Measurements from ENCODE around the gene CDKN2AIPNL.

CDKN2AIPNL gene

DNA sequence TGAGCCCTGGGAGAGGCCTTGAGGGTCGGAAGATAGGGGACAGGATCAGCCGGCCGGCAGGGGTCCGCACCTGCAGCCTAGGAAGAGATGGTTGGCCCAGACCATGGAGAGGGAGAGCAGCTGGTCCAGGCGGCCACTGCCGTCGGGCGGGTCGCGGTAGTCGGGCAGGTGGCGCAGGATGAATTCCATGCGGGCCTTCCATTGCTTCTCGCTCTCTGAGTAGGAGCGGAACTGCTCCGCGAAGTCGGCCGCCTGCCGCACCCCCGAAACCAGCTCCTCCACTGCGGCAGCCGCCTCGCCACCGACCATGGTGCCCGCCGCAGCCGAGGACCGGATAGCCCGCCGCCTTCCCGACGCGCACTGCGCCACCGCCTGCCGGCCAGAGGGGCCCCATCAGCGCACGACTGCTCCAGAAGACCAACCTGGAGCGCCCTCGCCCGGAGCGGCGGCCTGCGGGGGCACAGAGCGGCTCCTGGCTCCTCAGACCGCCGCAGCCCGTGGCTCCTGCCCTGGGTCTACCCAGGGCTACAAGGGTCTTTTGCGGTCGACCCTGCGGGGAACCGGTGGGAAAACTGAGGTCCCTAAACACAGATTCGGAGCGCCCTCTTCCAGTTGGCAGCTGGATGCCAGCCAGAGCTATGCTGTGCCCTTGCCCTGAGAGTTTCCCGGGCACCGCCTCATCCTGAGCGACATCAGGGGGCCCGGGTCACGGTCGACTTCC lies at the start of gene CDKN2AIPNL:
Gene CDKN2AIPNL, minus strand, starts transcription at position 336 of the 721 bp plus-strand sequence. Its CDS starts 27 bp downstream, at position 309.
- peak; percentile 81 to 83 for DNase-seq (ENCODE audit: low spot score in 2 of 2)
- peaks cover 33% of the 10 kb centered on the region for H3K4me1 Mint-ChIP-seq
- peak; percentile 98 for ATAC-seq (replicated peaks; ENCODE audit: extremely low read depth, poor library complexity, severe bottlenecking)
- H3K4me3 Mint-ChIP-seq: peak within 1 kb of the TSS; percentile 94
- H3K27ac Mint-ChIP-seq (ENCODE audit: low read depth): peak within 1 kb of the TSS; percentile 94
- no peaks in the 10 kb centered on the region for H3K27me3 Mint-ChIP-seq
- peaks cover 11% of the 10 kb centered on the region for H3K36me3 Mint-ChIP-seq (ENCODE audit: insufficient read depth)
- H3K9me3 Mint-ChIP-seq: no peaks in the 10 kb centered on the region

GRCh38 chr5:134460551-134460950 lies 48.9 kb upstream of the CDKN2AIPNL start:
- H3K27me3 Mint-ChIP-seq: no peaks in the 10 kb centered on the region
- DNase-seq (ENCODE audit: low spot score in 2 of 2) (no peak), ATAC-seq (replicated peaks; ENCODE audit: extremely low read depth, poor library complexity, severe bottlenecking) (no peak)
- H3K4me1 Mint-ChIP-seq: no peaks in the 10 kb centered on the region
- H3K27ac Mint-ChIP-seq (ENCODE audit: low read depth): peak overlapping the region; percentile 52
- no peaks in the 10 kb centered on the region for H3K9me3 Mint-ChIP-seq
- H3K4me3 Mint-ChIP-seq: no peak overlapping the region
- H3K36me3 Mint-ChIP-seq (ENCODE audit: insufficient read depth): peaks cover 1% of the 10 kb centered on the region

- Mint-ChIP-seq H3K4me1 (no peaks in the 10 kb centered on the region), H3K4me3 (no peak overlapping the region)
- no peak for ATAC-seq (replicated peaks; ENCODE audit: extremely low read depth, poor library complexity, severe bottlenecking)
Observed at GRCh38 chr5:134459491-134459890, 47.8 kb upstream of the CDKN2AIPNL start.

DNA sequence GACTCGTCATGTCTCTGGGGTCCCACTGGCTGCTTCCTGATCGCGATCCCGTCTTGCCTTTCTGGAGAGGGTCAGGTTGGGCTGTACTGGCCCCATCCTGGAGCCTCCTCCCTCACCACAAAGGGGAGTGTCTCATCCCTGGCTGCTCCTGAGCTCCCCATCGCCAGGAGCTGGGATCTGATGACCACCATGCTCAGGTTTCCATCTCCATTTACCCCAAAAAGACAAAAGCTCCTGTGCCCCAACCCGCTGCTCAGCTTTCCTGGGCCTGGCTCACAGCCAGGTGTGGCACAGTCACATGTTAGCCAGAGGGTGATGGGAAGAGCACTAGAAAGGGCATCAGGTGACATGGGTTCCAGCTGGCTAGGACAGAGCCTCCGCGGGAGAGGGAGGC lies 47.3 kb upstream of the CDKN2AIPNL start:
- no peak for ATAC-seq (replicated peaks; ENCODE audit: extremely low read depth, poor library complexity, severe bottlenecking)
- Mint-ChIP-seq H3K4me3 (no peak overlapping the region), H3K9me3 (no peaks in the 10 kb centered on the region), H3K36me3 (ENCODE audit: insufficient read depth) (peaks cover 1% of the 10 kb centered on the region), H3K27ac (ENCODE audit: low read depth) (no peak overlapping the region), H3K27me3 (no peaks in the 10 kb centered on the region), H3K4me1 (no peaks in the 10 kb centered on the region)
- DNase-seq (ENCODE audit: low spot score in 2 of 2): no peak

More at GRCh38 chr5:134459491-134459890, 47.8 kb upstream of the CDKN2AIPNL start:
- no peak for DNase-seq (ENCODE audit: low spot score in 2 of 2)
- Mint-ChIP-seq H3K27me3 (no peaks in the 10 kb centered on the region), H3K9me3 (no peaks in the 10 kb centered on the region), H3K36me3 (ENCODE audit: insufficient read depth) (peaks cover 1% of the 10 kb centered on the region), H3K27ac (ENCODE audit: low read depth) (no peak overlapping the region)

DNA sequence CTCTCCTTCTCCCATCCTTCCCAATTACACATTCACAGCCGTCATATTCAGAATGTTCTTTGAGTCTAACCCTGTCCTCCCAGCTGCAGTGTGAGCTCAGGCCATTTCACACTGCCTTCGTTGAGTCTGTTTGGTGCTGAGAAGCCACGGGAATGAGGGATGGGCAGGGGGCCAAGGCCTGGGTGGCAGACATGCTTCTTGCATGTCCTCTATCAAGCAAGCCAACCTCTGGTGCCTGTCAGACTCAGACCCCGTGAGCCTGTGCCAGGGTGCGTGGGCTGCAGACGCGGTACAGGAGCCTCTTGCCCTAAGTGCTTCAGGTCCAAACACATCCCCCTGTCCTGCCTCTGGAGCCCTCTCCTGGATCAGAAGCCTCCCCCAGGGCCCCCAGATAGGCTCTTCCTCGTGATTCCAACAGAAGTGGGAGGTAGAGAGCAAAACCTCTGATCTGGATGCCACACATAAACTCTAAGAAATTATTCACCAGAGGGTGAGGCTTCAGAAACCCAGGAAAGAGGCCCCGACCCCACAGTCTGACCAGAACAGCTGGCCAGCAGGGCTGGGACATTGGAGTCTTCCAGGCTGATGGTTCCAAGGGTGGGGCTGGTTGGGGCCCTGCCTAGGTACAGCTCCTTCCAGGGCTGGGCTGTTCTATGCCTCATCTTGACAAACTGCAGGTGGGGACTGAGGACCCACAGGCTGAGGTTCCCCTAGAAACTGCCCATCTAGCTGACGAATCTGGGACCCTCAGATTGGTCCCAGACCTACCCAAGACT lies 46.7 kb upstream of the CDKN2AIPNL start:
- no peaks in the 10 kb centered on the region for H3K9me3 Mint-ChIP-seq
- no peak for DNase-seq (ENCODE audit: low spot score in 2 of 2)
- no peak overlapping the region for H3K4me3 Mint-ChIP-seq
- no peak for ATAC-seq (replicated peaks; ENCODE audit: extremely low read depth, poor library complexity, severe bottlenecking)
- H3K36me3 Mint-ChIP-seq (ENCODE audit: insufficient read depth): peaks cover 1% of the 10 kb centered on the region
- H3K27ac Mint-ChIP-seq (ENCODE audit: low read depth): no peak overlapping the region
- no peaks in the 10 kb centered on the region for H3K4me1 Mint-ChIP-seq
- H3K27me3 Mint-ChIP-seq: no peaks in the 10 kb centered on the region

DNA sequence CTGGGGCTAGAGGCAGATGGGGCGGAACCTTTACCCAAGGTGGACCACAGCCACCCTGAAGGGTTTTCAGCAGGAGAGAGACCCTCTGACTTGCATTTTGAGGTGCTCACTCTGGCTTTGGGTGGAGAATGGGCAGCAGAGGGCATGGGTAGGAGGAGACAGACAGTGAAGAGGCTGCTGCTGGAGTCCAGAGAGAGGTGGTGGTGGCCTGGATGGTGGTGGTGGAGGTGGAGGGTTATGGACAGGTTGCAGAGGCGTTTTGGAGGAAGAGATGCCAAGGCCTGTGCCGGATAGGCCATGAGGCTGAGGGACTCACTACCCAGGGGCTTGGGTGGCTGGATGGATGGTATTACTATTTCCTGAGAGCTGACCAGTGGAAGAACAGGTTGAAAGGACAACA lies 46.1 kb upstream of the CDKN2AIPNL start:
- no peak for DNase-seq (ENCODE audit: low spot score in 2 of 2)
- H3K27ac Mint-ChIP-seq (ENCODE audit: low read depth): no peak overlapping the region
- no peaks in the 10 kb centered on the region for H3K9me3 Mint-ChIP-seq
- no peaks in the 10 kb centered on the region for H3K27me3 Mint-ChIP-seq
- no peaks in the 10 kb centered on the region for H3K4me1 Mint-ChIP-seq
- H3K4me3 Mint-ChIP-seq: no peak overlapping the region
- ATAC-seq (replicated peaks; ENCODE audit: extremely low read depth, poor library complexity, severe bottlenecking): no peak
- peaks cover 1% of the 10 kb centered on the region for H3K36me3 Mint-ChIP-seq (ENCODE audit: insufficient read depth)

- Mint-ChIP-seq H3K27me3 (no peaks in the 10 kb centered on the region), H3K9me3 (no peaks in the 10 kb centered on the region), H3K4me1 (no peaks in the 10 kb centered on the region), H3K4me3 (no peak overlapping the region), H3K27ac (ENCODE audit: low read depth) (no peak overlapping the region), H3K36me3 (ENCODE audit: insufficient read depth) (peaks cover 1% of the 10 kb centered on the region)
- no peak for DNase-seq (ENCODE audit: low spot score in 2 of 2)
- no peak for ATAC-seq (replicated peaks; ENCODE audit: extremely low read depth, poor library complexity, severe bottlenecking)
Observed at GRCh38 chr5:134456825-134457224, 45.1 kb upstream of the CDKN2AIPNL start.

DNA sequence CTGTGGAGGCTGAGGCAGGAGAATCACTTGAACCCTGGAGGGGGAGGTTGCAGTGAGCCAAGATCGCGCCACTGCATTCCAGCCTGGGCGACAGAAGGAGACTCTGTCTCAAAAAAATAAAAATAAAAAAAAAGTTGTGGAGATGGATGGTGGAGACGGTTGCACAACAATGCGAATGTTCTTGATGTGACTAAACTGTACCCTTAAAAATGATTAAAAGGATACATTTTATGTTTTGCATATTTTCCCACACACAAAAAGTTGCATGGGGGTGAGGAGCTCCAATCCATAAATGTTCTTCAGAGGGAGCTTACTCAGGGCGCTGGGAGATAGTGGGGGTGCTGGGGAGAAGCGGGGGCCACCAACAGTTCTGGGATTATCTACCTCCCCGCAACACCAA lies 43.8 kb upstream of the CDKN2AIPNL start:
- DNase-seq (ENCODE audit: low spot score in 2 of 2) (no peak), ATAC-seq (replicated peaks; ENCODE audit: extremely low read depth, poor library complexity, severe bottlenecking) (no peak)
- H3K36me3 Mint-ChIP-seq (ENCODE audit: insufficient read depth): peaks cover 1% of the 10 kb centered on the region
- no peaks in the 10 kb centered on the region for H3K9me3 Mint-ChIP-seq
- H3K27ac Mint-ChIP-seq (ENCODE audit: low read depth): no peak overlapping the region
- no peaks in the 10 kb centered on the region for H3K27me3 Mint-ChIP-seq
- no peak overlapping the region for H3K4me3 Mint-ChIP-seq
- no peaks in the 10 kb centered on the region for H3K4me1 Mint-ChIP-seq

- Mint-ChIP-seq H3K36me3 (ENCODE audit: insufficient read depth) (peaks cover 1% of the 10 kb centered on the region), H3K4me3 (no peak overlapping the region), H3K27ac (ENCODE audit: low read depth) (no peak overlapping the region), H3K27me3 (no peaks in the 10 kb centered on the region), H3K4me1 (peaks cover 4% of the 10 kb centered on the region), H3K9me3 (no peaks in the 10 kb centered on the region)
- no peak for ATAC-seq (replicated peaks; ENCODE audit: extremely low read depth, poor library complexity, severe bottlenecking)
- no peak for DNase-seq (ENCODE audit: low spot score in 2 of 2)
Observed at GRCh38 chr5:134453016-134453415, 41.3 kb upstream of the CDKN2AIPNL start.

DNA sequence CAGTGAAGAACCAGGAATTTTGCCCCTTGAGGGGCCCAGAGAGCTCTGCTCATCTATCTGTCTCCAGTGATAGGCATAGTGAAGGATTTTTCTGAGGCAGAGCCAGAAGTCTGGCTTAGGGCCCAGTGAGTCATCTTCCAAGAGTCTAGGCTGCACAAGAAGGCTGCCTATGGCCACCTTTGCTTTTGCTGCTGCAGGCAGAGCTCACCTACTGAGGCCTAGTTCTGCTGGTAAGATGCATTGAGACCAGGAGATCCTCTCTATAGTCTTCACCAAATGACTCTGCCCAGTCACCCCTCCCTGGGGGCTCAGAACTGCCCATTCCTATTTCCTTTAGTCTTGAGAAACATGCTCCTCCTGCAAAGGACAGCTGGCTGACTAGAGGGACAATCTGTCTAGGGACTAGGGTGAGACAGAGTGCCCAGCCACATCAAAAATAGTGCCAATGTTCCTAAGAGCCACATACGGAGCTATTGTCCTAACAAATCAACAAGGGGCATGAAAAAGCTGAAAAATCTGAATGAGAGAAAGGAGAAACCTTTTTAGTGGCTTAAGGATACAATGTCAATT lies 40.3 kb upstream of the CDKN2AIPNL start:
- Mint-ChIP-seq H3K36me3 (ENCODE audit: insufficient read depth) (no peaks in the 10 kb centered on the region), H3K4me3 (no peak overlapping the region), H3K27ac (ENCODE audit: low read depth) (no peak overlapping the region), H3K9me3 (no peaks in the 10 kb centered on the region), H3K27me3 (no peaks in the 10 kb centered on the region), H3K4me1 (peaks cover 4% of the 10 kb centered on the region)
- ATAC-seq (replicated peaks; ENCODE audit: extremely low read depth, poor library complexity, severe bottlenecking) (no peak), DNase-seq (ENCODE audit: low spot score in 2 of 2) (no peak)

DNA sequence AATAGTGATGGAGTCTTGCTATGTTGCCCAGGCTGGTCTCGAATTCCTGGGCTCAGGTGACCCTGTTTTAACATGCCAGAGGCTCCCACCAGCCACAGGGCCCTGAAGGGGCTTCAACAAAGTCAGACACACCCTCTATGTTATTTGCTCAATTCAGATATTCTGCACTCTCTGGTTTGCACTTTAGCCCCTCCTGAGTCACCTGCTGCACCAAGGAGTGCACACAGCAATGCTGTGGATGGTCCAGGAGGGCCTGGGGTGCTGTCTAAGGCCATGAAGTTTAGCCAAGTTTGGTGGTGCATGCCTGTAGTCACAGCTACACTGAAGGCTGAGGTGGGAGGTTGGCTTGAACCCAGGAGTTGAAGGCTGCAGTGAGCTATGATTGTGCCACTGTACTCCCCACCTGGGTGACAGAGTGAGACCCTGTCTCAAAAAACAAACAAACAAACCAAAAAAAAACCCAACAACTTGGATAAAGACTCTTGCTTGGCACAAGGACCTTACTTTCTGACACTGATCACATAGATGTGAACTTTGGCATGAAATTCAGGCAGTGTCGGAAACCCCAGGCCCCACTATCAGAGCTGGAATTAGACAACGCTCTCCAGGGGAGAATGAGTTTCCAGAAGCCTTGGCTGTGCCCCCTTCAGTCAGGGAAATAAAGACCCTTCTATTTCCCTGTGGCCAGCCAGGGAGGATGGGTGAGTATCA lies 39.7 kb upstream of the CDKN2AIPNL start:
- Mint-ChIP-seq H3K36me3 (ENCODE audit: insufficient read depth) (no peaks in the 10 kb centered on the region), H3K27me3 (no peaks in the 10 kb centered on the region), H3K4me3 (no peak overlapping the region), H3K4me1 (peaks cover 4% of the 10 kb centered on the region), H3K9me3 (no peaks in the 10 kb centered on the region), H3K27ac (ENCODE audit: low read depth) (no peak overlapping the region)
- DNase-seq (ENCODE audit: low spot score in 2 of 2) (no peak), ATAC-seq (replicated peaks; ENCODE audit: extremely low read depth, poor library complexity, severe bottlenecking) (no peak)

GRCh38 chr5:134450374-134450773 lies 38.7 kb upstream of the CDKN2AIPNL start:
- no peak overlapping the region for H3K4me3 Mint-ChIP-seq
- peaks cover 4% of the 10 kb centered on the region for H3K4me1 Mint-ChIP-seq
- no peak overlapping the region for H3K27ac Mint-ChIP-seq (ENCODE audit: low read depth)
- H3K36me3 Mint-ChIP-seq (ENCODE audit: insufficient read depth): no peaks in the 10 kb centered on the region
- ATAC-seq (replicated peaks; ENCODE audit: extremely low read depth, poor library complexity, severe bottlenecking) (no peak), DNase-seq (ENCODE audit: low spot score in 2 of 2) (no peak)
- H3K27me3 Mint-ChIP-seq: no peaks in the 10 kb centered on the region
- no peaks in the 10 kb centered on the region for H3K9me3 Mint-ChIP-seq

Measured in central memory CD8-positive, alpha-beta T cell (primary cell).